ENCODE data around the gene SMAD6. TPM values are rescaled to one million over a fixed set of nuclear protein-coding genes. Genes with fewer than 3 reads are reported as not detected.

Gene SMAD6
- total and polyA plus RNA-seq, 2 experiments from 2014 or later = 1.6 to 15.7 TPM

DNA sequence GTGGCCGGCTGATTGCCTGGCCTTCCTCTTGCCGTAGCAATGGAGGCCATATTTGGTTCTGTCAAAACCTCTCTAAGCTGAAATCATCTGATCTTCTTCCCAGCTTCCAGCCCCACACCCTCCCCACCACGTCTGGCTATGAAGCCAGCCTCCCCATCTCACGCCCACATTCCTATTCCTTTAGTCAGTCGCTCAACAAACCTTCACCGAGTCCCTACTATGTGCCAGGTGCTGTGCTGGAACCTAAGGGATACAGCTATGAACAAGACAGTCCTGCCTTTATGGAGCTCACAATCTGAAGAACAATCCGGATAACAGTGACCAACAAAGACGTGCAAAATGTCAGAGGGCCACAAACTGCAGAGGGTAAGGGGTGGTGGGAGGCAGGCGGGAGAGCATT is 31.9 kb upstream of the SMAD6 start:
- TF ChIP-seq ZNF114 (CRISPR knock-in tag; IDR thresholded peaks at IDR 0.05) = no peak
- TF ChIP-seq, protein P1, sequence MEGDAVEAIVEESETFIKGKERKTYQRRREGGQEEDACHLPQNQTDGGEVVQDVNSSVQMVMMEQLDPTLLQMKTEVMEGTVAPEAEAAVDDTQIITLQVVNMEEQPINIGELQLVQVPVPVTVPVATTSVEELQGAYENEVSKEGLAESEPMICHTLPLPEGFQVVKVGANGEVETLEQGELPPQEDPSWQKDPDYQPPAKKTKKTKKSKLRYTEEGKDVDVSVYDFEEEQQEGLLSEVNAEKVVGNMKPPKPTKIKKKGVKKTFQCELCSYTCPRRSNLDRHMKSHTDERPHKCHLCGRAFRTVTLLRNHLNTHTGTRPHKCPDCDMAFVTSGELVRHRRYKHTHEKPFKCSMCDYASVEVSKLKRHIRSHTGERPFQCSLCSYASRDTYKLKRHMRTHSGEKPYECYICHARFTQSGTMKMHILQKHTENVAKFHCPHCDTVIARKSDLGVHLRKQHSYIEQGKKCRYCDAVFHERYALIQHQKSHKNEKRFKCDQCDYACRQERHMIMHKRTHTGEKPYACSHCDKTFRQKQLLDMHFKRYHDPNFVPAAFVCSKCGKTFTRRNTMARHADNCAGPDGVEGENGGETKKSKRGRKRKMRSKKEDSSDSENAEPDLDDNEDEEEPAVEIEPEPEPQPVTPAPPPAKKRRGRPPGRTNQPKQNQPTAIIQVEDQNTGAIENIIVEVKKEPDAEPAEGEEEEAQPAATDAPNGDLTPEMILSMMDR (conservative IDR thresholded peaks at IDR 0.05; ENCODE audit: low read depth in 2 of 2) = no peak
- TF ChIP-seq STAT1 (IDR thresholded peaks at IDR 0.05; ENCODE audit: unreplicated experiment) = no peak
- TF ChIP-seq, protein P2, sequence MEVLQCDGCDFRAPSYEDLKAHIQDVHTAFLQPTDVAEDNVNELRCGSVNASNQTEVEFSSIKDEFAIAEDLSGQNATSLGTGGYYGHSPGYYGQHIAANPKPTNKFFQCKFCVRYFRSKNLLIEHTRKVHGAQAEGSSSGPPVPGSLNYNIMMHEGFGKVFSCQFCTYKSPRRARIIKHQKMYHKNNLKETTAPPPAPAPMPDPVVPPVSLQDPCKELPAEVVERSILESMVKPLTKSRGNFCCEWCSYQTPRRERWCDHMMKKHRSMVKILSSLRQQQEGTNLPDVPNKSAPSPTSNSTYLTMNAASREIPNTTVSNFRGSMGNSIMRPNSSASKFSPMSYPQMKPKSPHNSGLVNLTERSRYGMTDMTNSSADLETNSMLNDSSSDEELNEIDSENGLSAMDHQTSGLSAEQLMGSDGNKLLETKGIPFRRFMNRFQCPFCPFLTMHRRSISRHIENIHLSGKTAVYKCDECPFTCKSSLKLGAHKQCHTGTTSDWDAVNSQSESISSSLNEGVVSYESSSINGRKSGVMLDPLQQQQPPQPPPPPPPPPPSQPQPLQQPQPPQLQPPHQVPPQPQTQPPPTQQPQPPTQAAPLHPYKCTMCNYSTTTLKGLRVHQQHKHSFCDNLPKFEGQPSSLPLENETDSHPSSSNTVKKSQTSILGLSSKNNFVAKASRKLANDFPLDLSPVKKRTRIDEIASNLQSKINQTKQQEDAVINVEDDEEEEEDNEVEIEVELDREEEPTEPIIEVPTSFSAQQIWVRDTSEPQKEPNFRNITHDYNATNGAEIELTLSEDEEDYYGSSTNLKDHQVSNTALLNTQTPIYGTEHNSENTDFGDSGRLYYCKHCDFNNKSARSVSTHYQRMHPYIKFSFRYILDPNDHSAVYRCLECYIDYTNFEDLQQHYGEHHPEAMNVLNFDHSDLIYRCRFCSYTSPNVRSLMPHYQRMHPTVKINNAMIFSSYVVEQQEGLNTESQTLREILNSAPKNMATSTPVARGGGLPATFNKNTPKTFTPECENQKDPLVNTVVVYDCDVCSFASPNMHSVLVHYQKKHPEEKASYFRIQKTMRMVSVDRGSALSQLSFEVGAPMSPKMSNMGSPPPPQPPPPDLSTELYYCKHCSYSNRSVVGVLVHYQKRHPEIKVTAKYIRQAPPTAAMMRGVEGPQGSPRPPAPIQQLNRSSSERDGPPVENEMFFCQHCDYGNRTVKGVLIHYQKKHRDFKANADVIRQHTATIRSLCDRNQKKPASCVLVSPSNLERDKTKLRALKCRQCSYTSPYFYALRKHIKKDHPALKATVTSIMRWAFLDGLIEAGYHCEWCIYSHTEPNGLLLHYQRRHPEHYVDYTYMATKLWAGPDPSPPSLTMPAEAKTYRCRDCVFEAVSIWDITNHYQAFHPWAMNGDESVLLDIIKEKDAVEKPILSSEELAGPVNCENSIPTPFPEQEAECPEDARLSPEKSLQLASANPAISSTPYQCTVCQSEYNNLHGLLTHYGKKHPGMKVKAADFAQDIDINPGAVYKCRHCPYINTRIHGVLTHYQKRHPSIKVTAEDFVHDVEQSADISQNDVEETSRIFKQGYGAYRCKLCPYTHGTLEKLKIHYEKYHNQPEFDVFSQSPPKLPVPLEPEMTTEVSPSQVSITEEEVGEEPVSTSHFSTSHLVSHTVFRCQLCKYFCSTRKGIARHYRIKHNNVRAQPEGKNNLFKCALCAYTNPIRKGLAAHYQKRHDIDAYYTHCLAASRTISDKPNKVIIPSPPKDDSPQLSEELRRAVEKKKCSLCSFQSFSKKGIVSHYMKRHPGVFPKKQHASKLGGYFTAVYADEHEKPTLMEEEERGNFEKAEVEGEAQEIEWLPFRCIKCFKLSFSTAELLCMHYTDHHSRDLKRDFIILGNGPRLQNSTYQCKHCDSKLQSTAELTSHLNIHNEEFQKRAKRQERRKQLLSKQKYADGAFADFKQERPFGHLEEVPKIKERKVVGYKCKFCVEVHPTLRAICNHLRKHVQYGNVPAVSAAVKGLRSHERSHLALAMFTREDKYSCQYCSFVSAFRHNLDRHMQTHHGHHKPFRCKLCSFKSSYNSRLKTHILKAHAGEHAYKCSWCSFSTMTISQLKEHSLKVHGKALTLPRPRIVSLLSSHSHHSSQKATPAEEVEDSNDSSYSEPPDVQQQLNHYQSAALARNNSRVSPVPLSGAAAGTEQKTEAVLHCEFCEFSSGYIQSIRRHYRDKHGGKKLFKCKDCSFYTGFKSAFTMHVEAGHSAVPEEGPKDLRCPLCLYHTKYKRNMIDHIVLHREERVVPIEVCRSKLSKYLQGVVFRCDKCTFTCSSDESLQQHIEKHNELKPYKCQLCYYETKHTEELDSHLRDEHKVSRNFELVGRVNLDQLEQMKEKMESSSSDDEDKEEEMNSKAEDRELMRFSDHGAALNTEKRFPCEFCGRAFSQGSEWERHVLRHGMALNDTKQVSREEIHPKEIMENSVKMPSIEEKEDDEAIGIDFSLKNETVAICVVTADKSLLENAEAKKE (CRISPR knock-in tag; IDR thresholded peaks at IDR 0.05) = no peak
- TF ChIP-seq ZNF331 (CRISPR knock-in tag; IDR thresholded peaks at IDR 0.05; ENCODE audit: low read depth) = no peak
- TF ChIP-seq POLR2AphosphoS5 (IDR thresholded peaks at IDR 0.05; ENCODE audit: low read depth) = no peak
- no peak for TF ChIP-seq NANOG (IDR thresholded peaks at IDR 0.05; ENCODE audit: borderline replicate concordance)
- TF ChIP-seq EZH2phosphoT487 (IDR thresholded peaks at IDR 0.05; ENCODE audit: unreplicated experiment) = no peak
- TF ChIP-seq, protein P3, sequence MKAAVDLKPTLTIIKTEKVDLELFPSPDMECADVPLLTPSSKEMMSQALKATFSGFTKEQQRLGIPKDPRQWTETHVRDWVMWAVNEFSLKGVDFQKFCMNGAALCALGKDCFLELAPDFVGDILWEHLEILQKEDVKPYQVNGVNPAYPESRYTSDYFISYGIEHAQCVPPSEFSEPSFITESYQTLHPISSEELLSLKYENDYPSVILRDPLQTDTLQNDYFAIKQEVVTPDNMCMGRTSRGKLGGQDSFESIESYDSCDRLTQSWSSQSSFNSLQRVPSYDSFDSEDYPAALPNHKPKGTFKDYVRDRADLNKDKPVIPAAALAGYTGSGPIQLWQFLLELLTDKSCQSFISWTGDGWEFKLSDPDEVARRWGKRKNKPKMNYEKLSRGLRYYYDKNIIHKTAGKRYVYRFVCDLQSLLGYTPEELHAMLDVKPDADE (IDR thresholded peaks at IDR 0.05) = no peak
- TF ChIP-seq EZH2 (IDR thresholded peaks at IDR 0.05; ENCODE audit: low read depth, unreplicated experiment) = no peak
- no peak for TF ChIP-seq JUNB (IDR thresholded peaks at IDR 0.05; ENCODE audit: unreplicated experiment)
- TF ChIP-seq, protein P4, sequence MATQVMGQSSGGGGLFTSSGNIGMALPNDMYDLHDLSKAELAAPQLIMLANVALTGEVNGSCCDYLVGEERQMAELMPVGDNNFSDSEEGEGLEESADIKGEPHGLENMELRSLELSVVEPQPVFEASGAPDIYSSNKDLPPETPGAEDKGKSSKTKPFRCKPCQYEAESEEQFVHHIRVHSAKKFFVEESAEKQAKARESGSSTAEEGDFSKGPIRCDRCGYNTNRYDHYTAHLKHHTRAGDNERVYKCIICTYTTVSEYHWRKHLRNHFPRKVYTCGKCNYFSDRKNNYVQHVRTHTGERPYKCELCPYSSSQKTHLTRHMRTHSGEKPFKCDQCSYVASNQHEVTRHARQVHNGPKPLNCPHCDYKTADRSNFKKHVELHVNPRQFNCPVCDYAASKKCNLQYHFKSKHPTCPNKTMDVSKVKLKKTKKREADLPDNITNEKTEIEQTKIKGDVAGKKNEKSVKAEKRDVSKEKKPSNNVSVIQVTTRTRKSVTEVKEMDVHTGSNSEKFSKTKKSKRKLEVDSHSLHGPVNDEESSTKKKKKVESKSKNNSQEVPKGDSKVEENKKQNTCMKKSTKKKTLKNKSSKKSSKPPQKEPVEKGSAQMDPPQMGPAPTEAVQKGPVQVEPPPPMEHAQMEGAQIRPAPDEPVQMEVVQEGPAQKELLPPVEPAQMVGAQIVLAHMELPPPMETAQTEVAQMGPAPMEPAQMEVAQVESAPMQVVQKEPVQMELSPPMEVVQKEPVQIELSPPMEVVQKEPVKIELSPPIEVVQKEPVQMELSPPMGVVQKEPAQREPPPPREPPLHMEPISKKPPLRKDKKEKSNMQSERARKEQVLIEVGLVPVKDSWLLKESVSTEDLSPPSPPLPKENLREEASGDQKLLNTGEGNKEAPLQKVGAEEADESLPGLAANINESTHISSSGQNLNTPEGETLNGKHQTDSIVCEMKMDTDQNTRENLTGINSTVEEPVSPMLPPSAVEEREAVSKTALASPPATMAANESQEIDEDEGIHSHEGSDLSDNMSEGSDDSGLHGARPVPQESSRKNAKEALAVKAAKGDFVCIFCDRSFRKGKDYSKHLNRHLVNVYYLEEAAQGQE (IDR thresholded peaks at IDR 0.05; ENCODE audit: unreplicated experiment) = no peak
- no peak for TF ChIP-seq CREB1 (CRISPR knock-in tag; IDR thresholded peaks at IDR 0.05; ENCODE audit: low read depth)
- peaks cover 3% of the 10 kb centered on the region; the same call in 1 of the 3 replicates for H3K36me3 Mint-ChIP-seq (ENCODE audit: low read depth)
- no peak overlapping the region for H3K27ac ChIP-seq (ENCODE audit: low read depth)
- H3K27ac Mint-ChIP-seq = no peak overlapping the region
- ATAC-seq (no peak), DNase-seq (ENCODE audit: low spot score) (no peak)
- H3K79me2 ChIP-seq (replicated peaks; ENCODE audit: insufficient read depth) = no peaks in the 10 kb centered on the region
- H3K4me3 ChIP-seq = no peak overlapping the region
- peaks cover 6% of the 10 kb centered on the region for H3K9me3 Mint-ChIP-seq
- no peaks in the 10 kb centered on the region for H4K20me1 ChIP-seq (replicated peaks; ENCODE audit: insufficient read depth)
- no peaks in the 10 kb centered on the region for H3K27me3 Mint-ChIP-seq (ENCODE audit: insufficient read depth, low read depth, poor library complexity)
- peaks cover 26% of the 10 kb centered on the region for H3K4me1 Mint-ChIP-seq
- peaks cover 14% of the 10 kb centered on the region for H3F3A ChIP-seq (replicated peaks; ENCODE audit: low read depth)
- H3K36me3 ChIP-seq (ENCODE audit: insufficient read depth) = no peaks in the 10 kb centered on the region
- H3K4me2 ChIP-seq = peak overlapping the region; percentile 78
- H3K27me3 ChIP-seq (ENCODE audit: insufficient read depth) = no peaks in the 10 kb centered on the region
- peaks cover 25% of the 10 kb centered on the region for H3K4me1 ChIP-seq (ENCODE audit: insufficient read depth)
- no peak overlapping the region for H3K4me3 Mint-ChIP-seq
- no peaks in the 10 kb centered on the region for H3K9me2 ChIP-seq (ENCODE audit: insufficient read depth)
- peak overlapping the region; percentile 96; the same call in 1 of the 2 replicates for H2AFZ ChIP-seq
